DMS153 treated with DMSO at 0.1 percent for 48 hours (cell line): ENCODE data around the gene INTS1.

Source experiments
- DNase-seq: peaks from one replicate; lab custom pipeline; 2025; ENCODE audit not compliant: unreplicated experiment; lab: John Stamatoyannopoulos, UW

Gene INTS1

DNA sequence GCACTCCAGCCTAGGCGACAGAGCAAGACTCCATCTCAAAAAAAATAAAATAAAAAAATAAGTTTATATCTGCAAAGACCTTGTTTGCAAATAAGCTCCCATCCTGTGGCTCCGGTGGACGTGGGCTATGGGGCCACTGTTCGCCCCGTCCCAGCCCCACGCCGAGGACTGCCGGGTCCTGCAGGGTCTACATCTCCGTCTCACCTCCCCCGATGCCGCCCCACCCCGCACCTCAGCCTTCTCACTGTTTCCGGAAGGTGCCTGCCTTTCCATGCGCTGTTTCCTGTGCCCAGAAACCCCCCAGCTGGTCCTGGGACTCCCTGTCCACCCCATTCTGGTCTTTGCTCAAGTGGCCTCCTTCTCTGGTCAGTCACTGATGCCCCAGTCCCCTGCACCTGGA is 5.0 kb upstream of the INTS1 start:
- DNase-seq = no peak

DNA sequence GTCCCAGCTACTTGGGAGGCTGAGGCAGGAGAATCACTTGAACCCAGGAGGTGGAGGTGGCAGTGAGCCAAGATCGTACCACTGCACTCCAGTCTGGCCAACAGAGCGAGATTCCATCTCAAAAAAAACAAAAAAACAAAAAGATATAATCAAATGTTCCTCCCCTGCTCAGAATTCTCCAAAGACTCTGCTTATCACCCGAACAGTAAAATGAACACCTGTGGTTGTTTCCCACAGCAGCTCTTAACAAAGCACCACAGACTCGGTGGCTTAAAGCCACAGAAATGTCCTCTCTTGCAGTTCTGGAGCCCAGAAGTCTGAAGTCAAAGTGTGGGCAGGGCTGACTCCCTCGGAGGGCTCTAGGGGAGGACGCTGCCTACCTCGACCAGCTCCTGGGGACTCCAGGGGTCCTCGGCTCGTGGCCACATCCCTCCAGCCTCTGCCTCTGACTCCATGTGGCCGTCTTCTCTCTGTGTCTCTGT is 4.1 kb upstream of the INTS1 start:
- DNase-seq = no peak

- peak; percentile 75 for DNase-seq
Observed at GRCh38 chr7:1505731-1506550, 1.8 kb upstream of the INTS1 start.

GRCh38 chr7:1503390-1503789 is 799 bp downstream of the INTS1 start:
- DNase-seq = no peak

DNA sequence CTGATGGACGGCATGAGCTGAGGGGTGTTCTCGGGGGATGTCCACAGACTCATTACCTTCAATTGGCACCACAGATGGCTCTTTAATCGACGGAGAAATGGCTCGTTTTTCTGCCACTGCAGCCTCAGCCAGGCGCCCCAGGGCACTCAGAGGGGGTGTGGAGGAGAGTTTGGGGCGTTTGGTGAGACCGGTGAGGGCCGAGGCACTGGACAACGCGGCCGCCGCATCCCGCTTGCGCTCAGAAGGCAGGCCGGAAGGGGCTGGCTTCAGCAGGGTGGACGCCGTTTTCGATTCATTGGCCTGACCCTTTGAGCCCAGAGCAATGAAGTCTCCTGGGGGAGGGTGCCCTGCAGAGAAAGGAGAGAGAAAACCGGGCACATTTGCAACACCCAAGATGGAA is 1.3 kb downstream of the INTS1 start:
- DNase-seq = no peak

DNA sequence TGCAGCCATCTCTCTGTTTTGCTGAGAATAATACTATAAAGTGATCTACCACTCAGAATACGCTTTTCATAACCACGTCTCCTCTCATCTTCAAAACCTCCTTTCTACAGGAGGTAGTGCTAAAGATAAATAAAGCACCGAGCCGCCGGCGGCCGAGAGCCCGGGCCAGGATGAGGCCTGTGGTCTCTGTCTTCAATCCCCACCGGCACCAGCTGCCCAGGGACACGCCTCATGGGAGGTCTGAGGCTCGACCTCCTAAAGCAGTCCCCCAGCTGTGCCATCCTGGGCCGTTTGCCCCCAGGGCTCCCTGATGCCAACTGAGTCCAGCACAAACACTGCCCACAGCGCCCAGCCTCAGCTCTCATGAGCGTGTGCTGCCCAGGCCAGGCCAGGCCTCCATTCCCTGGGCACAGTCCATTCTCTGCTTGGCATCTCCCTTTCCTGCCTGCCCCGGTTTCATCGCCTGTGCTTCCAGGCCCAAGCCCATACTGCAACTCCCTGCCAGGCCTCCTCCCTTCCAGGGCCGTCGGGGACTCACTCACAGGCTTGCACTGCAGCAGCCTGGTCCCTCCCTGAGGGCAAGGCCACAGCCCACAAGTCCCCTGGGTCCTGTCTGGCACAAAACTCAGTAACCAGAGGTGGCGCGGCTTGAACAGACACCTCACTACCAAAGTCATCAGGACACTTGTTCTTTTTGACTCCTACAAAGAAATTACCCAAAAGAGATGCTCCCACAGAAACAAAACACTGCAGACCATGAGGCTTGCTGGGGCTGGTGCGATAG is 2.5 kb downstream of the INTS1 start:
- DNase-seq = no peak

- no peak for DNase-seq
Observed at GRCh38 chr7:1500064-1500807, 4.0 kb downstream of the INTS1 start.

DNA sequence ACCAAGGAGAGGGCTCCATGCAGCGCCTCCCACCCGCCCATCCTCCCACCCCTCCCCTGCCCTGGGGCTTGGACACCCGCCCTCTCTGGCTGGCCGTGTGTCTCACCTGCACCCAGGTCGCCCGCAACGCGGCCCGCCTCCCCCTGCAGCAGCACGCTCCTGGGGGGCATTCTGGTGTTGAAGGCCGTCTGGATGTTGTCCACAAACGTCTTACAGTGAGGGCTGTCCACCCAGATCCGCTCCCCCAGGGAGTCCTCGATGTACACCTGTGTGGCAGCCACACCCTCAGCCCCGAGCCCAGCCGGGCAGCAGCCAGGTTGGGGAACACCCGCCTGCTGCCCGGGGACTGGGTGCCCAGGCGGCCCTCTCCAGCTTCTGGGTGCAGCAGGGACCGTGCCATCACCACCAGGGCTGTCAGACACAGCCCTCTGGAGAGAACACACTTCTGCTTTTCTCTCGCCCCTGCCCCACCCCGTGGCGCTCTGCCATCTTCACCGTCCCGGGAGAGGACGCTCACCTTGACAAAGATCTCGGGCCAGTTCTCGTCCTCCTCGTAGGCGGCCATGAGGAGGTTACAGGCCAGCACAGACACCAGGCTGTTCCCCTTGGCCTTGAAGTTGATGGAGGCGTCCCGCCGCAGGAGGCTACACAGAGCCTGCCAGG is 4.7 kb downstream of the INTS1 start:
- no peak for DNase-seq

- DNase-seq = no peak
Observed at GRCh38 chr7:1498370-1499305, 5.6 kb downstream of the INTS1 start.

DNA sequence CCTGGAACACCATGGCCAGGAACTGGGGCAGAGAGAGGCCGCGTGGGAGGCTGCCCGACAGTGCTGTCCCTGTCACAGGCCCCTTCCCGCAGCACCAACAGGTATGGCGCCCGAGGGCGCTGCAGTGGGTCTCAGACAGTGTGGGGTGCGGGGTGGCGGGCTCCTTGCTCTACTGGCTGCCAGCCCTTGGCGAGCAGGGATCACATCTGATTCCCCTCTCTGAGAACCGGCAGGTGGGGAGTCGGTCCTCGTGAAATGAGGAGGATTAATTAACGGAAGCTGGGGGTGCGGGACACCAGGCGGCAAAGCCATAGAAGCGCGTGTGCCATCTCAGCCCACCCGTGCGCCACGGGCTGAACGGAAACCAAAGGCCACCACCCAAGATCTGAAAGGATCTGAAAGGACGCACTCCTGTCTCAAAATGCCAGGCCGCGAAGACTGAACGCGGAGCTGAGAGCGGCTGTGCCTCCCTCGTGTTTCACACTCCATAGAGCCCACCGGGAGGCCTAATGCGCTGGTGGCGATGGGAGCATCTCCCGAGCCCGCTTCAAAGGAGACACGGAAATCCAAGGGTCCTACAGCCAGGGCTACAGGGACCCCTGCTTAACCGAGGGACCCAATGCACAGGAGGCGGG is 6.8 kb downstream of the INTS1 start:
- no peak for DNase-seq

DNA sequence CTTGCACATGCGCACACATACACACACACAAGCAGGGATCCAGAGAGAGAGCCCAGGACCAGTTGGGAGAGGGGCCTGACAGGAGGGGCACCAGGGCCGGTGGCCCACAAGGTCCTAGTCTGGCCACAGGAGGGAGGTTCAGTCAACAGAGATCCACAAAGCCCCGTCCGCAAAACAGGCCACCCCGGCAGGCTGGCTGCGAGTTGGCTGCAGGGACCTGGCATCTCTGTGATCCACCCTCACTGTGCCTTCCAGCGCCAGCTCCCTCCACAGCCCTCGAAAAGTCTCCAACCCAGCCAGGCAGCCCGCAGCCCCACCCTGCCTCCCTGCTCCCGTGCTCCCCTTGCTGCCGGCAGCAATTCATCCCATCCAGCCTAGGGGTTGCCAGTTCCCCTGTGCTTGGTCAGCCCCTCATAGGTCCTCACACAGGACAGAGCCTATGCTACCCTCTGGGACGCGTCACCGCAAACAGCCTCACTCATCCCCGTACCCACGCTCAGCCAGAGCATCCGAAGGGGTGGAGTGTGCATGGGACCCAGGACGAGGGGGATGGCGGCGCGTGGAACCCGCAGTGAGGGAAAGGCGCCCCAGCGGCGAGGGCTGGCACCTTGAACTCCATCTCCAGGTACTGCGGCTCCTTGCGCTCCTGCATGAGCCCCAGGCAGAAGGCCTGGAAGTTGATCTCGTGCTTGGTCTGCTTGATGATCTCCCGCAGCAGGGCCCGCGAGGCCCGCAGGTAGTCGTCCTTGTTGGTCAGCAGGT is 7.5 kb downstream of the INTS1 start:
- no peak for DNase-seq

GRCh38 chr7:1495564-1496242 is 8.5 kb downstream of the INTS1 start:
- no peak for DNase-seq

- no peak for DNase-seq
Observed at GRCh38 chr7:1494866-1495563, 9.2 kb downstream of the INTS1 start.

GRCh38 chr7:1494447-1494846 is 9.7 kb downstream of the INTS1 start:
- no peak for DNase-seq

GRCh38 chr7:1493571-1493970 is 10.6 kb downstream of the INTS1 start:
- no peak for DNase-seq

- no peak for DNase-seq
Observed at GRCh38 chr7:1493129-1493528, 11.1 kb downstream of the INTS1 start.

- no peak for DNase-seq
Observed at GRCh38 chr7:1492640-1493039, 11.5 kb downstream of the INTS1 start.

GRCh38 chr7:1492221-1492620 is 12.0 kb downstream of the INTS1 start:
- no peak for DNase-seq
